ENCODE data around the gene BCL2.
A peak's percentile ranks its signal among the peaks of the same experiment; 100 is the strongest.

The BCL2 gene

GRCh38 chr18:63105636-63106316 lies 213.8 kb downstream of the BCL2 start:
- no peak for DNase-seq

- DNase-seq = no peak
Observed at GRCh38 chr18:63104868-63105267, 214.7 kb downstream of the BCL2 start.

DNA sequence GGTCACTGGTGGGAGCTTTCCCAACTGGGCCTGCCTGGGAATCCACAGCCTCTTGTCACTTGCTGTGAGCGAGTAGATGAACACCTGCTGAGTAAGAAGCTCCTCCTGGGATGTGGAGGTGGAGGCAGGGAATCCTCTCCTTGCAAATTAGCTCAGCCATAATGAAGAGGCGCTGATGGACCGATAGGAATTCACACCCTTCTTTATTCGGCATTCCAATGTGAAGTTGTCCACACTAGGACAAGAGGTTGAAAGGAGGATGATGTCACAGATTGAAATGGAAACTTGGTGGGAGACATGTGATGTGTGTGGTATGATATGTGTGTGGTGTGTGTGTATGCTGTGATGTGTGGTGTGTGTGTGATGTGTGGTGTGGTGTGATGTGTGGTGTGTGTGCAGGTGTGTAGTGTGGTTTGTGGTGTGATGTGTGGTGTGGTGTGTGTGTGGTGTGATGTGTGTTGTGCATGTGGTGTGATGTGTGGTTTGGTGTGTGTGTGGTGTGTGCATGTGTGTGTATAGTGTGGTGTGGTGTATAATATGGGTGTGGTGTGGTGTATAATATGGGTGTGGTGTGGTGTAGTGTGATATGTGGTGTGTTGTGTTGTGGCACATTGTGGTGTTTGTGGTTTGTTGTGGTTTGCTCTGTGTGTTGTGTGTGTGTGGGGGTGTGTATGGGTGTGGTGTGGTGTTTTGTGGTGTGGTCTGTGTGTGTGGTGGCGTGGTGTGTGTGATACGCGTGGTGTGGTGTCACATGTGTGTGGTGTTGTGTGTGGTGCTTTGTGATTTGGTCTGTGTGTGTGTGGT lies 216.4 kb downstream of the BCL2 start:
- DNase-seq = no peak

GRCh38 chr18:63100630-63101055 lies 218.9 kb downstream of the BCL2 start:
- DNase-seq = no peak

DNA sequence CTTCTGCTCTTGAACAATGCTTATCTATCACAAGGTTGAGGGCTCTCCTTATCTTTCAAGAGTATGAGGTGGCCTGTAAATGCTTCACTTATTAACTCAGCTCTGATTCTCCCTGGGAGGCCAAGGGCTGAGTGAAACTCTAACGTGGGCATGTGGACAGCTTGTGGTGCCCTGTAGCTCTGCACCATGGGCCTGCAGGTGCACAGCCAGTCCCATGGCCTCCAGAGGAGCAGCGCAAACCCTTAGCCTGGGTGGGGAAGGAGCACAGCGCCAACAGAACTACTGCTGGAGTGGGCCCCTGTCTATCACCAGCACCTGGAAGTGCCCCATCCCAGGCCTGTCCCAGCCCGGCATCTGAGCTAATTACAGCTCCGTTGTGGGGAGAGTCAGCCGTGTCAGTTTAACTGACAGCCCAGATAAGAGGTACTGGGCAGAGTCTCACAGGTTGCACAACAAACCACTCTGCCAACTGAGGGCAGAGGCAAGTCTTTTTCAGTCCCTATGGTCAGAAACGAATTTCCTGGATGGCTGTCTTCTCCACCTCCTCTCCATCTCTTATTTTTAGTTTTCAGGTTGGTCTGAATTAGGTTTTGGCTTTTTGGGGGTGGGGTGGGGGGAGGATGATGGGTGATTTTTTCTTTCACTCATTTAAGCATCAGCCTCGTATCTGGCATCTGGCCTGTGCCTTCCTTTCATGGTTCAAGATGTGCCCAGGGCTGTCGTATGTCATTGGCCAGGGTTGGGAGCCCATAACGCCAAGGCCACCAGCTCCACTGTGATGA lies 219.5 kb downstream of the BCL2 start:
- DNase-seq = peak; percentile 99

- peak; percentile 65 for DNase-seq
Observed at GRCh38 chr18:63099091-63099840, 220.3 kb downstream of the BCL2 start.

DNA sequence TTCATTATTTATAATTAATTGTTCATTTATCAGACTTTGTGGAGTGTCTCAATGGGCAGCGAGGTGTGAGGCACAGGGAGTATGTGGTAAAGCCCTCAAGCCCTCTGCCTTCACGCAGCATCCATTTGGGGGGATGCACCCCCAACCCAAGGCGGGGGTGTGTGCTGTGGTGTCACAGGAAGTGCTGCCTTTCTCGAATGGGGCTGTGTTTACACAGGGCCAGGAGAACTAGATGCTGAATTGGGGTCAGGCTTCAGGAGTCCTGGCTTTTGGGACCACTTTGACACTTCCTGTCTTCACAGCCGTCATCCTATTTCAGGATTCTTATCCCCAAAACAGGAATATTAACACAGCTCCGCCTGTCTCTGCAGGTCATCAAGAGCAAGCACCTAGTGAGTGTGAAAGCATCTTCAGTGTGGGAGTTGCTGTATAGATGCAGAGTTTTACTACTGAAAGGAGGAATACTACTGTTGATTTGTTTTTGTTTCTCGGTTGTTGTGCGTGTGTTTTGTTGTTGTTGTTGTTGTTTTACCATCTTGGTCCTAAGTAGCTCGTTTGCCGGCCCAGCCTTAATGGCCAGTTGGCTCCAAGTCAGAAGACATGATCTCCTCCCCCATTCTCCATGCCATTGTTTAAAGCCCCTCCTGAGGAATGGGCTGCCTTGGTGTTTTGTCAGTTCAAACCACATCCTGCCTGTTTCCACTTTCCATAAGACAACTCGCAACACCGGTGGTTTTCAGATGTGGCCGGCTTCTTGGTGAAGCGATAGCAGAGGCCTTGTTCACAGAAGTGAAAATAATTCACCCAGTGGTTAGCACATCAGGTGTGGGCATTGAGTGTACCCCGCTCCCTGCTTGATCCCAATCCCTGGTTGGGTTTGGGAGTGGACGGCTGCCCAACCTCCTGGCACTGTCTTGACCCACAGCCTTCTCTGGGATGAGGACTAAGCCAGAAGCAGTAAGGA lies 221.3 kb downstream of the BCL2 start:
- DNase-seq = peak; percentile 97

- DNase-seq = no peak
Observed at GRCh38 chr18:63097178-63097577, 222.4 kb downstream of the BCL2 start.

DNA sequence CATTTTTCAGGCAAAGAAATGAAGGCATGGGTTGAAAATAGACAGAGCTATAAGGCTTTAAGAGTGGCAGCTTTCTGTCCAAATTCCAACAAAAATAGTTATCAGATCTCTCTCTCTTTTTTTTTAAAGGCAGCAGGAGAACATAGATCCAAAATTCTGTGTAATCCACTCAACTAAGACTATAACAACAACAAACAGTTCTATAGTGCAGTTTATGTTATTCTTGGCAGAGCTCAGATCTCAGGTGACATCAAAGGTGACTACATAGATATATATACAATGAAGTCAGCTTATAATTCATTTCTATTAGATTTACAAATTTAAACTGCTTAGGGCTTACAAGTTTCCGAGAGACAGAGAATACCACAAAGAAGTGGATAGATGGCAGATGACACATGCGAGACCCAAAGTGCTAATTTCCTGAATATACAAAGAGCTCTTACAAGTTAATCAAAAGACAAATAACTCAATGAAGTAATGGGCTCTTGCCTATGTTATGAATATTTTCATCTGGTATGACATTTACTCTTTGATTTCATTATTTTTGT lies 223.2 kb downstream of the BCL2 start:
- no peak for DNase-seq

DNA sequence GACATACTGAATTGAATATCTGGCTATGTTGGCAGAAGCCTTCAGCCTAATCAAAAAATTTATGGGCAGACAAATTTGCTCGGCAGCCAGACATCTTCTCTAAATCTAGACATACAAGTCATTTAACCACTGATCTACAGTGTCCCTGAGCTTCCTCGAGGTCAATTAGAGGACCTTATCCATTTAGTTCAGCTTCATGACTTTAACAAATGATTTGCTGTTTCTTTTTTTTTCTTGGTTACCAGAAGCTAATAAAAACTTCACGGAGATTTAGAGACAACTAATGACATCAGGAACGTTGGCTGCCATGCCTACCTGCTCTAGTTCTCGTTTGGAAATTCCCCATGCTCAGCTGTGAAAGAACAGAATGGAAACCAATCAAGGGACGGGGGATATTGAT lies 223.8 kb downstream of the BCL2 start:
- no peak for DNase-seq

DNA sequence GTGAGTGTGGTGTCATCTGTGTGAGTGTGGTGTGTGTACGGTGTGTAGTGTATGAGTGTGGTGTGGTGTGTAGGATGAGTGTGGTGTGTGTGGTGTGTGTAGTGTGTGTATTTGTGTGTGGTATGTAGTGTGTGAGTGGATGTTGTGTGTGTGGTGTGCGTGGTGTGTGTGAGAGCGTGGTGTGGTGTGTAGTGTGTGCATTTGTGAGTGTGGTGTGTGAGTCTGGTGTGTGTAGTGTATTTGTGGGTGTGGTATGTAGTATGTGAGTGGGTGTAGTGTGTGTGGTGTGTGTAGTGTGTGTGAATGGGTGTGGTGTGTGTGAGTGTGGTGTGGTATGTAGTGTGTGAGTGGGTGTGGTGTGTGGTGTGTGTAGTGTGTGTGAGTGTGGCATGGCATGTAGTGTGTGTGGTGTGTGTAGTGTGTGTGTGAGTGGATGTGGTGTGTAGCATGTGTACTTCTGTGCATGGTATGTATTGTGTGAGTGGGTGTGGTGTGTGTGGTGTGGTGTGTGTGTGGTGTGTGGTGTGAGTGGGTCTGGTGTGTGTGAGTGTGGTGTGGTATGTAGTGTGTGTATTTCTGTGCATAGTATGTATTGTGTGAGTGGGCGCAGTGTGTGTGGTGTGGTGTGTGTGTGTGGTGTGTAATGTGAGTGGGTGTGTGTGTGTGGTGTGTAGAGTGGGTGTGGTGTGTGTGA lies 227.8 kb downstream of the BCL2 start:
- no peak for DNase-seq

DNA sequence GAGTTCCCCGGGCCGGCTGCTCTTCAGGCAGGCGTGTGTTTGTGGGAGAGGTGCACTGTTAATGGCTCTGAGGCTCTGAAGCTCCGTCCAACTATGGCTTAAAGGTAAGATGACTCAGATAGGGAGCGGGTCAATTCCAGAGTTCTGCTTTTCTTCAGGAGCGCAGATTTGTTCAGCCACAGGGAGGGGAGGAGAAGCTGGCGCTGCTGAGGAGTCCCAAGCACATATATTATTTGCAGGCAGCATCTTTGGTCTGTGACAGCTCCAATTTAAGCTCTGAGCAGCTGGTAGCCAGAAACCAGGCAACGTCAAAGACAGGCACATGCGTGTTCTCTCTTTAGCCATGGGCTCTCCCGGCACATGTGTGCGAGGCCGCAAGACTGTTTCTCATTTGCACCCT lies 229.2 kb downstream of the BCL2 start:
- DNase-seq = peak; percentile 71

- no peak for DNase-seq
Observed at GRCh38 chr18:63089041-63089440, 230.5 kb downstream of the BCL2 start.

GRCh38 chr18:63088262-63088661 lies 231.3 kb downstream of the BCL2 start:
- no peak for DNase-seq

DNA sequence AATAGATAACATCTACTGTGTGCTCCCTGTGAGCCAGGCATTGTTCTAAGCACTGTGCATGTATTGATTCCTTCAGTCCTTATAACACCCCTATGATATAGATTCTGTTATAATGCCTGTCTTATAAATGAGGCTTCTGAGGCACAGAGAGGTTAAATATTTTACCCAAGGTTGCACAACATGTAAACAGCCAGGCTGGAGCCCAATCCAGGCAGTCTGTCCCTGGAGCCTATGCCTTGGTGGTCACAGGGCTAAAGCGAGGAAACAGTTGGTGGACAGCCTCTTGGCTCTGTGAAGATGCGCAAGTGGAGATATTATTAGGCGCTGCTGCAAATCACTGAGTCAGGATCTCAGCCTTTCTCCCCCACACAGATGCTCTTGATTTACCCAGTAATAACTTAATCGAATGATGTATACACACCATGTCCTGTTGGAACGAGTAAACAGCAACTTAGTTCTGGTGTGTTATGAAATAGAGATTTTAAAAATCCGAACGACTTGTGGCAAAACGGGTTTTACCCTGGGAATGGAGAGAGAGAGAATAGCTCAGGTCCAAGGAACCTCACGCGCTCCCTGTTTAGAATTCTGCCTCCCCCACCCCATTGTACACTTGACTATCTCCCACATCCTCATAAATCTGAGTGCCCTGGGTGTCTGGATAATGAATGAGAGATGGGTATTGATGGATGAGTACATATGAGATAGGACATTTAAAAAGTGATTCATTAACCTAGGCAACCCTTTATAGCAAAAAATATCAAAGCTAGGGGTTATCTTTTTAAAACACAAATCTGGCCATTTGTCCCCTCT lies 231.9 kb downstream of the BCL2 start:
- DNase-seq = no peak

- DNase-seq = no peak
Observed at GRCh38 chr18:63085611-63086010, 234.0 kb downstream of the BCL2 start.

- no peak for DNase-seq
Observed at GRCh38 chr18:63084219-63084618, 235.3 kb downstream of the BCL2 start.

GRCh38 chr18:63083555-63083954 lies 236.0 kb downstream of the BCL2 start:
- DNase-seq = no peak

- DNase-seq = peak; percentile 59
Observed at GRCh38 chr18:63083020-63083531, 236.5 kb downstream of the BCL2 start.

Data from MV-4-11 (cell line).